Loucy (cell line): ENCODE data around the gene NEO1.

Source experiments
- EZH2phosphoT487 ChIP-seq: fragments of 200-600 bp; IDR thresholded peaks from 2 replicates; pipeline ENCODE4 v1.6.1; 2018; ENCODE audit warnings: antibody characterized with exemption, mild to moderate bottlenecking, moderate library complexity, borderline replicate concordance
- TF ChIP-seq, protein P1 (sequence below): fragments of 200-600 bp; sonication (generic); conservative IDR thresholded peaks from 2 replicates; pipeline ENCODE4 v1.5.1; 2014; ENCODE audit warnings: mild to moderate bottlenecking, antibody characterized with exemption, low read length

DNA sequence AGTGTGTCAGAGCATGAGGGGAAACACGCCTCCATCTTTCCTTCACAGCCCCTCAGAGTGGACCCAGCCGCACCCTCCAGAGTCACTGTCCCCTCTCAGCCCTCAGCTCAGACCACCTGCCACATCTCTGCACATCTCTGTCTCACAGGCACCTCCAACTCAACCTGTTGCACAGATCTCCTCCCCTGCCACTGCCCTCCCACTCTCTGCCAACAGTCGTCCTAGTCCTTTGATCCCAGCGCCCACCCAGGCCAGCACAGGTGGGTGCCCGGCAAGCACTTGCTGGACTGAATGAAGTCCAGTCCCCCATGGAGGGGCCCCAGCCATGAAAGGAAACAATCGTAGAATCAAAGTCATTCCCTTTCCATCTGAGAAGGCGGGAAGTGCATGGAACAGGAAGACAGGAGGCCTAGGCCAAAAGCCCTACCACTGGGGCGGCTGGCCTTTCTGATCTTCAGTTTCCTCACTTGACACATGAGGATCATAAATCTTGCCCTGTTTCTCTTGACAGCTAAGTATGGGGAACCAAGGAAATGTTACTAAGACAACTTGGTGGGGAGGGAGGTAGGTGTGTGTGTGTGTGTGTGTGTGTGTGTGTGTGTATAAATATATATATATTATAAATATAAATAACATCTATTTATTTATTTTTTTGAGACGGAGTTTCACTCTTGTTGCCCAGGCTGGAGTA is 288.4 kb downstream of the NEO1 start:
- TF ChIP-seq, protein P1, sequence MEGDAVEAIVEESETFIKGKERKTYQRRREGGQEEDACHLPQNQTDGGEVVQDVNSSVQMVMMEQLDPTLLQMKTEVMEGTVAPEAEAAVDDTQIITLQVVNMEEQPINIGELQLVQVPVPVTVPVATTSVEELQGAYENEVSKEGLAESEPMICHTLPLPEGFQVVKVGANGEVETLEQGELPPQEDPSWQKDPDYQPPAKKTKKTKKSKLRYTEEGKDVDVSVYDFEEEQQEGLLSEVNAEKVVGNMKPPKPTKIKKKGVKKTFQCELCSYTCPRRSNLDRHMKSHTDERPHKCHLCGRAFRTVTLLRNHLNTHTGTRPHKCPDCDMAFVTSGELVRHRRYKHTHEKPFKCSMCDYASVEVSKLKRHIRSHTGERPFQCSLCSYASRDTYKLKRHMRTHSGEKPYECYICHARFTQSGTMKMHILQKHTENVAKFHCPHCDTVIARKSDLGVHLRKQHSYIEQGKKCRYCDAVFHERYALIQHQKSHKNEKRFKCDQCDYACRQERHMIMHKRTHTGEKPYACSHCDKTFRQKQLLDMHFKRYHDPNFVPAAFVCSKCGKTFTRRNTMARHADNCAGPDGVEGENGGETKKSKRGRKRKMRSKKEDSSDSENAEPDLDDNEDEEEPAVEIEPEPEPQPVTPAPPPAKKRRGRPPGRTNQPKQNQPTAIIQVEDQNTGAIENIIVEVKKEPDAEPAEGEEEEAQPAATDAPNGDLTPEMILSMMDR = no peak
- no peak for TF ChIP-seq EZH2phosphoT487
